ENCODE results near the gene YWHAB. TPM values are rescaled to one million over a fixed set of nuclear protein-coding genes. Genes with fewer than 3 reads are reported as not detected.
A peak's percentile ranks its signal among the peaks of the same experiment; 100 is the strongest.

The YWHAB gene
- total and polyA plus RNA-seq, 2 of the 4 experiments (the other 2 are of a cell fraction), result 78.0 to 102 TPM

DNA sequence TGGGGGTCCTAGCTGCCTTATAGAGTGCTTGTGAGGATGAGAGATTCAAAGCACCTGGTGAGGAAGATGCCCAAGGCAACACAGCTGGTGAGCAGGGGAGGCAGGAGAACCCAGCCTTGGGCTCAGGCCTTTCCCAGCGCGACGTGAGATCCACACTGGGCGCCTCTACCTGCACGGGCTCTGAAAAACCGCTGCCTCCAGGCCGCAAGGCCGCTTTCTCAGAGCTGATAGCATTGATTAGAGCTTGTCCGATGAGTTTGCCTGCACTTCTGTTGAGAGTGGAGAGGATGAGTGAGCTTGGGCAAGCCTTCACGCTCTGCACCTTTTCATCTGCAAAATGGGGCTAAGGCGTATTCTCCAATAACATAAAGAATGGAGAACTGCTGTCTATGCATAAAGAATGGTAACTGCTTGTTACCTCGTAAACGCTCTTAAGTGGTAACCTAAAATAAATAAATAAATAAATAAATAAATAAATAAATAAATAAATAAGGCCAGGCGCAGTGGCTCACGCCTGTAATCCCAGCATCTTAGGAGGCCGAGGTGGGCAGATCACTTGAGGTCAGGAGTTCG lies 25.3 kb downstream of the YWHAB start:
- Histone ChIP-seq H4K20me1 (ENCODE audit: insufficient read depth, low read length) (peaks cover 9% of the 10 kb centered on the region; the same call in 1 of the 2 replicates), H2AK9ac (replicated peaks; ENCODE audit: low read depth, low read length, poor library complexity) (peak overlapping the region; percentile 92), H3K4me1 (ENCODE audit: control insufficient read depth, insufficient read depth, low read length) (peaks cover 4% of the 10 kb centered on the region), H3K27me3 (ENCODE audit: control insufficient read depth, insufficient read depth, low read length) (no peaks in the 10 kb centered on the region), H3K4ac (ENCODE audit: low read depth, low read length) (peak overlapping the region; percentile 58), H3K23ac (ENCODE audit: low read depth, low read length) (peak overlapping the region; percentile 71), H4K5ac (ENCODE audit: low read depth, low read length) (peak overlapping the region; percentile 3; the same call in 1 of the 2 replicates), H2BK15ac (ENCODE audit: low read depth, low read length) (no peak overlapping the region), H2AFZ (replicated peaks; ENCODE audit: low read length, poor library complexity) (peak overlapping the region; percentile 96), H3K4me2 (ENCODE audit: low read depth, low read length) (peak overlapping the region; percentile 89), H3K36me3 (ENCODE audit: control insufficient read depth, insufficient read depth, low read length) (peaks cover 23% of the 10 kb centered on the region), H4K8ac (ENCODE audit: low read depth in 2 of 2, low read length in 2 of 2) (peak overlapping the region; percentile 46 to 72; a peak in 3 of 4 replicates), H4K91ac (ENCODE audit: insufficient read depth, low read depth, low read length) (peak overlapping the region; percentile 11; the same call in 1 of the 2 replicates), H2AK5ac (ENCODE audit: low read depth, low read length) (peak overlapping the region; percentile 73), H3K9me1 (ENCODE audit: insufficient read depth, low read length) (peaks cover 12% of the 10 kb centered on the region), H3K4me3 (ENCODE audit: insufficient read depth, low read depth, low read length) (peak overlapping the region; percentile 96), H2BK20ac (ENCODE audit: low read depth, low read length) (no peak overlapping the region), H2BK120ac (ENCODE audit: low read depth, low read length) (no peak overlapping the region), H3K27ac (ENCODE audit: insufficient read depth, low read length) (peak overlapping the region; percentile 68; the same call in 1 of the 2 replicates), H3K9me3 (ENCODE audit: control insufficient read depth, insufficient read depth, low read length) (no peaks in the 10 kb centered on the region), H2BK5ac (ENCODE audit: low read depth, low read length, poor library complexity, severe bottlenecking) (no peak overlapping the region), H3K79me1 (ENCODE audit: low read depth in 1 of 2, low read length in 2 of 2) (peaks cover 16 to 20% of the 10 kb centered on the region in 2 experiments), H3K9ac (ENCODE audit: low read depth, low read length) (peak overlapping the region; percentile 67), H3K56ac (ENCODE audit: extremely low read depth, insufficient read depth, low read length) (peak overlapping the region; percentile 54; the same call in 1 of the 2 replicates), H3K14ac (replicated peaks; ENCODE audit: low read depth, low read length) (peak overlapping the region; percentile 76), H3K18ac (ENCODE audit: low read depth, low read length) (no peak overlapping the region)
- intact Hi-C loops (cut with micrococcal nuclease), result no loop called here
- DNase-seq (no peak), ATAC-seq (ENCODE audit: low read depth) (no peak)
- ChIA-PET CTCF (interaction anchor here (1.6 kb wide), 1 partner anchor 24 kb away, joined by 3 read pairs; no protein-coding TSS in a partner anchor), POLR2A (ENCODE audit: unreplicated experiment) (no interaction called here)
- in situ Hi-C loops (cut with MboI; ENCODE audit: low sequenced_read_pairs), result no loop called here
- no peak for TF ChIP-seq RFX5 (IDR thresholded peaks at IDR 0.05; ENCODE audit: low read depth, low read length)
- TF ChIP-seq BHLHE40 (IDR thresholded peaks at IDR 0.05; ENCODE audit: low read depth, low read length), result no peak
- TF ChIP-seq FOS (IDR thresholded peaks at IDR 0.05; ENCODE audit: low read depth, low read length), result no peak
- TF ChIP-seq, protein P1, sequence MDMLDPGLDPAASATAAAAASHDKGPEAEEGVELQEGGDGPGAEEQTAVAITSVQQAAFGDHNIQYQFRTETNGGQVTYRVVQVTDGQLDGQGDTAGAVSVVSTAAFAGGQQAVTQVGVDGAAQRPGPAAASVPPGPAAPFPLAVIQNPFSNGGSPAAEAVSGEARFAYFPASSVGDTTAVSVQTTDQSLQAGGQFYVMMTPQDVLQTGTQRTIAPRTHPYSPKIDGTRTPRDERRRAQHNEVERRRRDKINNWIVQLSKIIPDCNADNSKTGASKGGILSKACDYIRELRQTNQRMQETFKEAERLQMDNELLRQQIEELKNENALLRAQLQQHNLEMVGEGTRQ (IDR thresholded peaks at IDR 0.05; ENCODE audit: low read depth, low read length), result no peak
- no peak for TF ChIP-seq MAZ (IDR thresholded peaks at IDR 0.05; ENCODE audit: borderline replicate concordance, low read depth, low read length)
- TF ChIP-seq, protein P2, sequence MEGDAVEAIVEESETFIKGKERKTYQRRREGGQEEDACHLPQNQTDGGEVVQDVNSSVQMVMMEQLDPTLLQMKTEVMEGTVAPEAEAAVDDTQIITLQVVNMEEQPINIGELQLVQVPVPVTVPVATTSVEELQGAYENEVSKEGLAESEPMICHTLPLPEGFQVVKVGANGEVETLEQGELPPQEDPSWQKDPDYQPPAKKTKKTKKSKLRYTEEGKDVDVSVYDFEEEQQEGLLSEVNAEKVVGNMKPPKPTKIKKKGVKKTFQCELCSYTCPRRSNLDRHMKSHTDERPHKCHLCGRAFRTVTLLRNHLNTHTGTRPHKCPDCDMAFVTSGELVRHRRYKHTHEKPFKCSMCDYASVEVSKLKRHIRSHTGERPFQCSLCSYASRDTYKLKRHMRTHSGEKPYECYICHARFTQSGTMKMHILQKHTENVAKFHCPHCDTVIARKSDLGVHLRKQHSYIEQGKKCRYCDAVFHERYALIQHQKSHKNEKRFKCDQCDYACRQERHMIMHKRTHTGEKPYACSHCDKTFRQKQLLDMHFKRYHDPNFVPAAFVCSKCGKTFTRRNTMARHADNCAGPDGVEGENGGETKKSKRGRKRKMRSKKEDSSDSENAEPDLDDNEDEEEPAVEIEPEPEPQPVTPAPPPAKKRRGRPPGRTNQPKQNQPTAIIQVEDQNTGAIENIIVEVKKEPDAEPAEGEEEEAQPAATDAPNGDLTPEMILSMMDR (conservative IDR thresholded peaks at IDR 0.05; ENCODE audit: low read depth, low read length), result no peak
- no peak for TF ChIP-seq POLR2A (IDR thresholded peaks at IDR 0.05; ENCODE audit: low read depth, low read length)
- no TSS peak for BruUV-seq (replicated peaks)
- 50% methylated on average over 2 of the region's 17 CpGs; no CpG with 5 or more reads in 1 of the 2 experiments for WGBS, 2 experiments (ENCODE audit: extremely low coverage in 2 of 2, insufficient read length in 1 of 2)
- dilution Hi-C loops (cut with HindIII; ENCODE audit: low sequenced_read_pairs, unreplicated experiment), result no loop called here

Measured in IMR-90 (cell line).